MM.1S (cell line): ENCODE results near the gene PHKA2.
A peak's percentile ranks its signal among the peaks of the same experiment; 100 is the strongest.

Experiments
- DNase-seq: peaks from one replicate; pipeline ENCODE4 v3.0.0-alpha.2; 2015
- H2AFZ ChIP-seq: fragments of 300-600 bp; sonication (generic); 2 replicates; pipeline ENCODE4 v1.6.0; 2016; ENCODE audit warnings: antibody characterized with exemption, low read length
- H3F3A ChIP-seq: fragments of 300-600 bp; sonication (generic); 2 replicates; pipeline ENCODE4 v1.6.1; 2016; ENCODE audit warnings: mild to moderate bottlenecking, antibody characterized with exemption, low read length, moderate library complexity, mixed read lengths; ENCODE audit not compliant: insufficient read depth
- H3K27ac ChIP-seq: fragments of 300-600 bp; sonication (generic); 2 replicates; pipeline ENCODE4 v1.5.1; 2016; ENCODE audit warnings: mild to moderate bottlenecking, low read length
- H3K27me3 ChIP-seq: fragments of 300-600 bp; sonication (generic); replicated peaks from 2 replicates; pipeline ENCODE4 v1.6.0; 2016; ENCODE audit warnings: low read length; ENCODE audit not compliant: insufficient read depth
- H3K36me3 ChIP-seq: fragments of 300-600 bp; sonication (generic); replicated peaks from 2 replicates; pipeline ENCODE4 v1.6.1; 2016; ENCODE audit warnings: mild to moderate bottlenecking, low read length, mixed read lengths; ENCODE audit not compliant: insufficient read depth
- H3K4me1 ChIP-seq: fragments of 300-600 bp; sonication (generic); 2 replicates; pipeline ENCODE4 v1.6.1; 2016; ENCODE audit warnings: low read length, mixed read lengths
- H3K4me2 ChIP-seq: fragments of 300-600 bp; sonication (generic); 2 replicates; pipeline ENCODE4 v1.6.0; 2016; ENCODE audit warnings: low read depth, low read length
- H3K4me3 ChIP-seq: fragments of 300-600 bp; sonication (generic); 2 replicates; pipeline ENCODE4 v1.5.1; 2016; ENCODE audit warnings: low read length, mixed read lengths
- H3K79me2 ChIP-seq: fragments of 300-600 bp; sonication (generic); 2 replicates; pipeline ENCODE4 v1.6.1; 2016; ENCODE audit warnings: mixed run types, low read length, mixed read lengths
- H3K9ac ChIP-seq: fragments of 300-600 bp; sonication (generic); 2 replicates; pipeline ENCODE4 v1.6.1; 2016; ENCODE audit warnings: low read length, mixed read lengths
- H3K9me2 ChIP-seq: fragments of 300-600 bp; sonication (generic); replicated peaks from 2 replicates; pipeline ENCODE4 v1.6.1; 2016; ENCODE audit warnings: mild to moderate bottlenecking, low read length, mixed read lengths; ENCODE audit not compliant: insufficient read depth
- H3K9me3 ChIP-seq: fragments of 300-600 bp; sonication (generic); replicated peaks from 2 replicates; pipeline ENCODE4 v1.6.1; 2016; ENCODE audit warnings: mild to moderate bottlenecking, low read length, mixed read lengths; ENCODE audit not compliant: insufficient read depth
- H4K20me1 ChIP-seq: fragments of 300-600 bp; sonication (generic); 2 replicates; pipeline ENCODE4 v1.6.1; 2016; ENCODE audit warnings: mild to moderate bottlenecking, low read length, moderate library complexity, mixed read lengths; ENCODE audit not compliant: insufficient read depth
- EZH2 ChIP-seq: fragments of 300-600 bp; sonication (generic); optimal IDR thresholded peaks from 2 replicates; pipeline ENCODE3; 2017; ENCODE audit warnings: low read depth, mild to moderate bottlenecking, antibody characterized with exemption, low read length, mixed read lengths
- EZH2phosphoT487 ChIP-seq: fragments of 300-600 bp; sonication (generic); IDR thresholded peaks from 2 replicates; pipeline ENCODE4 v1.6.1; 2018; ENCODE audit warnings: antibody characterized with exemption, low read length
- TF ChIP-seq, protein P1 (sequence below): fragments of 300-600 bp; sonication (generic); IDR thresholded peaks from 2 replicates; pipeline ENCODE4 v1.5.1; 2016; ENCODE audit warnings: antibody characterized with exemption, low read length, mixed read lengths

Gene PHKA2

DNA sequence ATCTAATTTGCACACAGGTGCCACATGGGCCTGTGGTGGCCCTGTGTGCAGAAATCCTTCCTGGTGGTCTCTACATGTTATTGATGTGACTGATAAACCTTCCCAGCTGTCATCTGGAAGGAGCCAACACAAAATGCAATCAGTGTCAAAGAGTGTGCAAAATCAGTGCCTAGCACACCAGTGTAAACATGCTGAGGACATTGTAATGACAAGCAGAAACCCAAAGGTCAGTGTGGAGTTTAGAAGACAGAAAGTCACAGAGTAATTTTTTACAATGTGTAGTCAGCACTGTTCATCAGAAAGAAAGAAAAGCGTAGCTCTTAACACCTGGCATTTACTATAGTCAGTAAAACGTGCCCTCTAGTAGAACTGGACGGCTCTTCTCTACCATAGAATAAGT, 50.3 kb downstream of the PHKA2 start:
- H2AFZ ChIP-seq = no peak overlapping the region
- no peak overlapping the region for H3K4me3 ChIP-seq
- no peak overlapping the region for H3K9ac ChIP-seq
- H3K9me2 ChIP-seq = no peaks in the 10 kb centered on the region
- H3K79me2 ChIP-seq = no peaks in the 10 kb centered on the region
- no peaks in the 10 kb centered on the region for H3F3A ChIP-seq
- H3K36me3 ChIP-seq = no peaks in the 10 kb centered on the region
- H4K20me1 ChIP-seq = no peaks in the 10 kb centered on the region
- no peaks in the 10 kb centered on the region for H3K27me3 ChIP-seq
- H3K4me2 ChIP-seq = no peak overlapping the region
- no peaks in the 10 kb centered on the region for H3K9me3 ChIP-seq
- no peaks in the 10 kb centered on the region for H3K4me1 ChIP-seq
- no peak for DNase-seq
- TF ChIP-seq EZH2phosphoT487 (no peak), EZH2 (no peak)
- TF ChIP-seq, protein P1, sequence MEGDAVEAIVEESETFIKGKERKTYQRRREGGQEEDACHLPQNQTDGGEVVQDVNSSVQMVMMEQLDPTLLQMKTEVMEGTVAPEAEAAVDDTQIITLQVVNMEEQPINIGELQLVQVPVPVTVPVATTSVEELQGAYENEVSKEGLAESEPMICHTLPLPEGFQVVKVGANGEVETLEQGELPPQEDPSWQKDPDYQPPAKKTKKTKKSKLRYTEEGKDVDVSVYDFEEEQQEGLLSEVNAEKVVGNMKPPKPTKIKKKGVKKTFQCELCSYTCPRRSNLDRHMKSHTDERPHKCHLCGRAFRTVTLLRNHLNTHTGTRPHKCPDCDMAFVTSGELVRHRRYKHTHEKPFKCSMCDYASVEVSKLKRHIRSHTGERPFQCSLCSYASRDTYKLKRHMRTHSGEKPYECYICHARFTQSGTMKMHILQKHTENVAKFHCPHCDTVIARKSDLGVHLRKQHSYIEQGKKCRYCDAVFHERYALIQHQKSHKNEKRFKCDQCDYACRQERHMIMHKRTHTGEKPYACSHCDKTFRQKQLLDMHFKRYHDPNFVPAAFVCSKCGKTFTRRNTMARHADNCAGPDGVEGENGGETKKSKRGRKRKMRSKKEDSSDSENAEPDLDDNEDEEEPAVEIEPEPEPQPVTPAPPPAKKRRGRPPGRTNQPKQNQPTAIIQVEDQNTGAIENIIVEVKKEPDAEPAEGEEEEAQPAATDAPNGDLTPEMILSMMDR = no peak
- no peak overlapping the region for H3K27ac ChIP-seq

DNA sequence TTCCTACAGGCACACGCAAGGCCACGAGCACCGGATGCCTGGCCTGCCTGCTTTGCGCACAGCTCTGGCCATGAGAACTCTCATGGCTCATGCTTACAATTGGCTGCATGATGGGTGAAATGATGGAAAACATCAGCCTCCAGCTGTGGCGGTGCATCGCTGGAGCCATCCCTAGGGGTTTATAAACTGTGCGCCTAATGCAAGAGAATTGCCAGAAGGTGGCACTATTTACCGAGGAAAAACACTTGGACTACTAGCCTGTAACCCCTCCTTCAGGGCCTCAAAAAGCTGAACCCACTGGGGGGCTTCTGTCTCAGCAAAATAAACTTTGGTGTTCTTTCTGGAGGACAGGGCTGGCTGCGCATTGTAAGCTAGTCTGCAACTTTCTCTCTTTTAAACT, 51.9 kb downstream of the PHKA2 start:
- no peaks in the 10 kb centered on the region for H3K27me3 ChIP-seq
- H3F3A ChIP-seq = no peaks in the 10 kb centered on the region
- H2AFZ ChIP-seq = no peak overlapping the region
- H3K4me3 ChIP-seq = no peak overlapping the region
- no peaks in the 10 kb centered on the region for H3K9me2 ChIP-seq
- H4K20me1 ChIP-seq = no peaks in the 10 kb centered on the region
- TF ChIP-seq EZH2phosphoT487 = no peak
- TF ChIP-seq, protein P1 = peak; percentile 25; the same call in 1 of the 2 replicates
- no peak overlapping the region for H3K4me2 ChIP-seq
- no peaks in the 10 kb centered on the region for H3K9me3 ChIP-seq
- H3K79me2 ChIP-seq = no peaks in the 10 kb centered on the region
- DNase-seq = peak; percentile 8
- no peaks in the 10 kb centered on the region for H3K36me3 ChIP-seq
- no peak overlapping the region for H3K9ac ChIP-seq
- no peak overlapping the region for H3K27ac ChIP-seq
- no peaks in the 10 kb centered on the region for H3K4me1 ChIP-seq

DNA sequence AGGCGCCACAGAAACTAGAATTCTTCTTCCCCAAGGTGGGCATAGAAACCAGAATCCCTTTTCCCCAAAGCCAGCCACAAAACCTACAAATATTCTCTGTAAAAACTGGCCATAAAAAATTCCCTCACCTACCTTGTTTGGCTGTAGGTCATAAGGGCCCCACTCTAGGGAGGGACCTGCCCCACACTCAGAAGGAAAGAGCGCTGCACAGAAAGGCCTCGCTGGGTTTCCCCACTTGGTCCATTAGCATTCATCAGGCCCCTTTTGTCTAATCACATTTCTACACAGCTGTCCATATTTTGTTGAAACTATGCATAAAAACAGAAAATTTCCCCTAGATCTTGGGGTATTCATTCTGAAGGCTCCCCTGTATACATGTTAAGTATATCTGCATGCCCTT, 54.1 kb downstream of the PHKA2 start:
- DNase-seq = no peak
- no peak overlapping the region for H3K4me3 ChIP-seq
- H2AFZ ChIP-seq = no peak overlapping the region
- no peaks in the 10 kb centered on the region for H3K27me3 ChIP-seq
- H3K9me3 ChIP-seq = no peaks in the 10 kb centered on the region
- TF ChIP-seq EZH2 (no peak), EZH2phosphoT487 (no peak)
- H3K9me2 ChIP-seq = no peaks in the 10 kb centered on the region
- no peaks in the 10 kb centered on the region for H3F3A ChIP-seq
- H3K36me3 ChIP-seq = no peaks in the 10 kb centered on the region
- no peak overlapping the region for H3K27ac ChIP-seq
- H3K79me2 ChIP-seq = no peaks in the 10 kb centered on the region
- no peaks in the 10 kb centered on the region for H4K20me1 ChIP-seq
- no peak overlapping the region for H3K9ac ChIP-seq
- H3K4me2 ChIP-seq = no peak overlapping the region
- H3K4me1 ChIP-seq = no peaks in the 10 kb centered on the region

DNA sequence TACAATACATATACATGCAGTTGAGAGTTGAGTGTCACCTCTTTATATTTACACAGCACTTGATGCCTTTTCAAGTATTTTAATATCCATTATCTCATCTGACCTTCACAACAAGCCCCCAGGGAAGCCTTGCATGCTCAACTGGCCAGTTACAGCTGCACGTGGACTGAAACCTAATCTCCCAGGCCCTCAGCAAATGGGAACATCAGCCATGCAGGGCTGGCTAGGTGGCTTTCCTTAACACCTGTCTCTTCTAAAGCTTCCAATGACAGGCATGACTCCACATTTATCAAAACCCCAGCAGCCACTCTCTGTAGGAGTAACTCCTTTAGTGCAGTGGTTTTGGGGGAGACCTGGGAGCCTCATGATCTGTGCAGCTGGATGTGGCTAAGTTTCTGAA, 56.4 kb downstream of the PHKA2 start:
- H3F3A ChIP-seq = no peaks in the 10 kb centered on the region
- no peak overlapping the region for H3K4me3 ChIP-seq
- H4K20me1 ChIP-seq = no peaks in the 10 kb centered on the region
- no peak overlapping the region for H2AFZ ChIP-seq
- no peaks in the 10 kb centered on the region for H3K27me3 ChIP-seq
- H3K9me2 ChIP-seq = no peaks in the 10 kb centered on the region
- H3K27ac ChIP-seq = no peak overlapping the region
- no peak overlapping the region for H3K4me2 ChIP-seq
- no peaks in the 10 kb centered on the region for H3K79me2 ChIP-seq
- DNase-seq = no peak
- no peaks in the 10 kb centered on the region for H3K36me3 ChIP-seq
- TF ChIP-seq, protein P1 = no peak
- TF ChIP-seq EZH2 (no peak), EZH2phosphoT487 (no peak)
- H3K4me1 ChIP-seq = no peaks in the 10 kb centered on the region
- no peak overlapping the region for H3K9ac ChIP-seq
- no peaks in the 10 kb centered on the region for H3K9me3 ChIP-seq
